Stimulated activated CD8-positive, alpha-beta memory T cell treated with anti-CD3 and anti-CD28 coated beads, Interleukin-7, amount 100 ng/mL, for 24 hours (primary cell): Measurements from ENCODE around the gene DCBLD1.
"Not testable (repeated sequence)": the region's sequence is repeated elsewhere in the genome, so short reads cannot be mapped to it uniquely, and the experiment has no call there.

Experiments
- DNase-seq: peaks from one replicate; pipeline ENCODE4 v3.0.0-alpha.2; 2020; ENCODE audit warnings: low read depth

DCBLD1 gene

DNA sequence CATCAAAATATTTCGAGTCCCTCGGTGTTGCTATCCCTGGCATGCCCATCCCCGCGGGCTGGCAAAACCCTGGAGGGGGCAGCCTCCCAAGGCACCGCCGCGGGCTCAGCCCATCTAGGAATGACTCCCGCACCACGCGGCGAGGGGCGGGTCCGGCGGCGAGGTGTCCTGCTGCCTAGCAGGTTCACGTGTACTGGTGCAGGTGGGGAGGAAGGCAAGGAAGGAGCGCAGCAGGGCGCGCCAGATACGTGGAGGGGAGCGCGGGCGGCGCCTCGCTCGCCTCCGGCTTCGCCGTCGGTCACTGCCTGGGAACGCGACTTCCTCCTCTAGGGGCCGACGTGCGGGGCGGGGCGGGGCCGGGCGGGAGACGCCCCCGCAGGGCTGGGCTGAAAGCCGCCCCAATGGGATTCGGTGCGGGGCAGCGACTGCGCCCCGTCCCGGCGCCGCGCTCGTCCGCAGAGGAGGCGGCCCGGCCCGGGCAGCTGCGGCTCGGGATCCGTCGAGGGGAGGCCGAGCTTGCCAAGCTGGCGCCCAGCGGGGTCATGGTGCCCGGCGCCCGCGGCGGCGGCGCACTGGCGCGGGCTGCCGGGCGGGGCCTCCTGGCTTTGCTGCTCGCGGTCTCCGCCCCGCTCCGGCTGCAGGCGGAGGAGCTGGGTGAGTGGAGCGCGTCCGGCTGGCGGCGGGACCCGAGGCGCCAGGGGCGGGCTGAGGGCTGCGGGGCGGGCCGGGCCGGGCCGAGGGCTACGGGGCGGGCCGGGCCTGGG lies at the start of gene DCBLD1:
TSS of gene DCBLD1 (plus strand) at position 435 of the 764 bp plus-strand sequence. CDS start at position 543, 108 bp downstream.
- no peak for DNase-seq

DNA sequence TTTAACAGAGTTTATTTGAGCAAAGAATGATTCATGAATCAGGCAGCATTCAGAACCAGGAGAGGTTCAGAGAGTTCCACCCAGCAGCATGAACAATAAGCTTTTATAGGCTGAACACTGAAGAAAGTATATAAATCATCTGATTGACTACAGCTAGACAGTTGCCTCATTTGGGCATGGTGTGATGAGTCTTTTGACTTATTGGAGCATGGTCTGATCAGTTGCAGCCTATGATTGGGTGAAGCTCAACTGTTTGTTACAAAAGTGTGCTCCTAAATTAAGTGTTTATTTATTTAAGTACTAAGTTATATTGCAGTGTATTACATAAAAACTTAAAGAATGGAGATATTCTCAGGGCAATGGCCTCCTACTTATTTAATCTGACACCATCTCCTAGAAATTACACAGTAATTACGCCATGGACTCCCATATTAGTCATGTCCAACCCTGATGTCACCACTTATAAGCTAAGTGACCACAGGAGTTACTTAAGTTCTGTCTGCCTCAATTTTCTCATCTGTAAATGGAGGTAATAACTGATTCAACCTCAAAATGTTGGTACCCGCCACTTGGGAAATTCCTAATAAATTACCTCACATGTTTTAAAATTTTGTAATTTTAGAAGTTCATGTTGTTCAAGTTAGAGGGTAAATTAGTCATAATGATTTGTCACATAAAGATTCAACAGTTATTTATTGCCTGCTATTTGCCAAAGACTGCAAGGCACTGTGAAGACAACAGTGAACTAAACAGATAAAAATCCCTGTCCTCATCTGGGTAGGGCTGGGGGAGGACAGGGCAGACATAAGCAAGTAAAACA lies 41.6 kb upstream of the DCBLD1 start:
- DNase-seq: no peak

- no peak for DNase-seq
These were observed 40.6 kb upstream of the DCBLD1 start for GRCh38 chr6:117441824-117442264.

GRCh38 chr6:117442313-117442712 lies 40.2 kb upstream of the DCBLD1 start:
- DNase-seq: not testable (repeated sequence)

- no peak for DNase-seq
These were observed 37.9 kb upstream of the DCBLD1 start for GRCh38 chr6:117444600-117444999.

DNA sequence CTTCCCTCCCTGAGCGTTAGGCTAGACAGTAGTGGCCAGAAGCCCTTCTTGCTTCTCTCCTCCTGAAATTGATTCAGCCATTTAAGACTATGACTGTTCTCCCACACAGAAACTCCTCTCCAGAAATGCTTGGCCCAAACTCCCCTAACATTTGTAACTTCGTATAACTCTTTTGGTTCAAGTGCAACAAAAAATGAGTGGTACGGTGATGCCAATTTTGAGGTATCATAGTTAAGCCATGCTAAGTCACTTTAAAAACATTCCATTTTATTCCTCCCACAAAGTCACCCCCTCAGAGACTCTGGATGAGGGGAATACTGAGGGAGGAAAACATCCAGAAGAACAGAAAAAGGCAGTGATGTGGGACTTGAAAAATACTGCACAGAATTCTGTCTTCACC lies 35.6 kb upstream of the DCBLD1 start:
- no peak for DNase-seq

DNA sequence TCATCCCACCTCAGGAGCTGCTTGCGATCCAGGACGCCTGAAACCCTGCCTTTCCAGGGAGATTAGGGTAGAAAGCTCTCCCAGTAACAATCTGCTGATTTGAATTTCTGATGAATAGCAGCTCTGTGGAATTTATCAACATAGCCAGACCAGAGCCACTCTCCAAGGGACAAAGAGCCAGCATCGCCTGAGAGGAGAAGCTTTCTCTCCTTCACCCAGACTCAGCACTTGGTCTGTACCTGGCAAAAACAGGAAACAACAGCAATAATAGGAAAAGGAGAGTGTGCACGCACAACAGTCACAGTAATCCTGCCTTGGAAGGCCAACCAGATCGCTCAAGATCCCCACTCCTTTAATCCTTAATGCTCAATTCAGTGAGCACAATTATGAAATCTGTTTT lies 34.5 kb upstream of the DCBLD1 start:
- no peak for DNase-seq

GRCh38 chr6:117448732-117449485 lies 33.6 kb upstream of the DCBLD1 start:
- no peak for DNase-seq

- no peak for DNase-seq
These were observed 32.7 kb upstream of the DCBLD1 start for GRCh38 chr6:117449549-117450439.

GRCh38 chr6:117451671-117452070 lies 30.8 kb upstream of the DCBLD1 start:
- DNase-seq: no peak

- no peak for DNase-seq
These were observed 26.2 kb upstream of the DCBLD1 start for GRCh38 chr6:117456250-117456649.

GRCh38 chr6:117456998-117457397 lies 25.5 kb upstream of the DCBLD1 start:
- no peak for DNase-seq

- DNase-seq: no peak
These were observed 23.1 kb upstream of the DCBLD1 start for GRCh38 chr6:117459204-117459944.

- DNase-seq: no peak
These were observed 18.5 kb upstream of the DCBLD1 start for GRCh38 chr6:117463762-117464665.

DNA sequence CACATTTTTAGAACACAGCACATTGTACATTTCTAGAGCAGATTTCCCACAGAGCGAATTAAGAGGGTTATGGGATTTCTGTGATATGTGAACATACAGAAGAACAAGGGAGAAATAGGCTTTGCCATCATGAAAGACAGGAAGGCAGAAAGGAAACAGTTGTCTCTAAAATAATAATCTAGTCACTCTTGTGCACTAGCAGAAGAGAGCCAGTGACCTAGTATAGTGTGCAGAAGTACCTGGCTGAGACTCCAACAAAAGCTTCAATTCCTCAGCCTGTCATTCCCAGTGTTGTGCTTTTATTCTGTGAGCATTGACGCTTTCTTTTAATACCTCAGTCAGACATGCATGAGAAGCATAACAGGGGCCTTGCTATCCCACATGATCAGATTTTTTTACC lies 17.8 kb upstream of the DCBLD1 start:
- DNase-seq: no peak

DNA sequence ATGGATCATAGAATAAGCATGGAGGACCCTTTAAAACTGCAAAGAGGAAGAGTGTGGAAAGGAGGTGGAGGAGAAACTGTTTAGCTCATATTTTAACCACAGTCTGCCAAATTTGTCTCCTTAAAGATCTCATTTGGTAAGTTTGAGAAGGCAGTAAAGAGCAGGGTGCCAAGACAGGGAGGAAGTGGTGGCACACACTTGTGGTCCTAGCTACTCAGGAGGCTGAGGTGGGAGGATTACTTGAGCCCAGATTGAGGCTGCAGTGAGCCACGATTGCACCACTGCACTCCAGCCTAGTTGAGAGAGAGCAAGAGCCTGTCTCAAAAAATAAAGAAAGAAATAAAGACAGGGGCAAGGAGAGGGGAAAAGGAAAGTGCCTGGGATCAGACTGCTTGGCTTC lies 16.8 kb upstream of the DCBLD1 start:
- DNase-seq: no peak

DNA sequence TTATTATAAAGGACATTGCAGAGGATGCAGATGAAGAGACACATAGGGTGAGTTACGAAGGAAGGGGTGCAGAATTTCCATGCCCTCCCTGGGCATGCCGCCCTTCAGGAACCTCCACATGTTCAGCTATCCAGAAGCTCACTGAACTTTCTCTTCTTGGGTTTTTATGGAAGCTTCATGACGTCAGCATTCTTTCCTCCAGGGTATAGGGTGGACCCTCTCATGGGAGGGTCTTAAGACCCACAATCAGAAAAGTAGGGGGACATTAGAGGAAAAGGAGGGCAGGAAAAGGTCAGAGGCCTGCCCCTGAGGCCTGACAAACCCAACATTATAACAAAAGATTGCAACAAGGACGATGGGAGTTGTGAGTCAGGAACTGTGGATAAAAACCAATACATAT lies 14.6 kb upstream of the DCBLD1 start:
- no peak for DNase-seq

GRCh38 chr6:117468527-117468926 lies 13.9 kb upstream of the DCBLD1 start:
- DNase-seq: not testable (repeated sequence)

DNA sequence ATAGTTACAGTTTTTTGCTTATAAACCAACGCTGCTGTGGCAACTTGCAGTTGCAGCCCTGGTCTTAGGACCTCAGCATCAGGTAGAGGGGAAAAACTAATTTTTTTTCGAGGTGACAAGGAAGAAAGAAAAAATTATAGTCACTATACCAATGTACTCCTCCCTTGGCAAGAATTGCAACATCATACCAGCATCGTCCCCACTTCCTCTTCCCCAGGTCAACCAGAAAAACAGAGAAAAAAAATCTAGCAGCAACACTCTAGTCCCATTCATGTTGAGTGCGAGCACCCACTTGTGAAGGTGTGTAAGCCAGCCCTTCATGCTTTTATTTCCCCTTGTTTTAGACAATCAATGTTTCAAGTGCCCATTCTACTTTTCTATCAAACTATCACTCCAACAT lies 13.1 kb upstream of the DCBLD1 start:
- DNase-seq: no peak

- no peak for DNase-seq
These were observed 12.7 kb upstream of the DCBLD1 start for GRCh38 chr6:117469791-117470190.
